Left lung (tissue), 10 donors: ENCODE results near the gene OXNAD1. TPM values are rescaled to one million over a fixed set of nuclear protein-coding genes. Genes with fewer than 3 reads are reported as not detected.

Experiments used
- ATAC-seq: fragments of 200-7000 bp; cut with Tn5 transposase; one replicate; pipeline ENCODE4 v1.9.1; 2020; ENCODE audit warnings: moderate library complexity
- DNase-seq, 4 donors: peaks; one replicate each; pipeline ENCODE4 v3.0.0-alpha.2; 2013 to 2020
- H3K27ac ChIP-seq, 2 donors: fragments of 200-600 bp; sonication (generic) in 1 of 2; one replicate each; pipeline versions ENCODE4 v1.5.0 to v1.8.0; 2020 to 2021
- H3K27me3 ChIP-seq, 2 donors: fragments of 200-600 bp; sonication (generic) in 1 of 2; one replicate each; pipeline versions ENCODE4 v1.5.0 to v1.8.0; 2020 to 2021
- H3K36me3 ChIP-seq, 2 donors: fragments of 200-600 bp; sonication (generic) in 1 of 2; one replicate each; pipeline versions ENCODE4 v1.5.0 to v1.8.0; 2020 to 2021
- H3K4me1 ChIP-seq, 2 donors: fragments of 200-600 bp; one replicate each; pipeline ENCODE4 v1.8.0; 2021
- H3K4me3 ChIP-seq, 2 donors: fragments of 200-600 bp; sonication (generic) in 1 of 2; one replicate each; pipeline versions ENCODE4 v1.5.0 to v1.8.0; 2020 to 2021; ENCODE audit warnings: mild to moderate bottlenecking in 1 of 2
- H3K9me3 ChIP-seq, 2 donors: fragments of 200-600 bp; sonication (generic) in 1 of 2; one replicate each; pipeline versions ENCODE4 v1.5.0 to v1.8.0; 2020 to 2021
- intact Hi-C, 2 donors: fragments of 100-400 bp; cut with DNase I; formaldehyde crosslinking; loops; one replicate each; pipeline versions ENCODE4 v1.11.2 to v1.14.2; 2022
- polyA plus RNA-seq, 6 donors: library from polyadenylated mRNA; unstranded; fragments of 120-200 nt; gene quantifications; one replicate each; pipeline ENCODE4 v1.2.1, GENCODE V29; 2013; ENCODE audit not compliant: insufficient read length in 6 of 6
- total RNA-seq, 2 donors: library from RNA; stranded (reverse); fragmentation: NEBNext Ultra II Directional; extraction: Animal tissue kit (Norgen Biotek cat#: 25700); gene quantifications; one replicate each; pipeline ENCODE4 v1.2.1, GENCODE V29; 2021
- TF ChIP-seq, protein P1 (sequence below), 2 donors: fragments of 200-600 bp; sonication (generic) in 1 of 2; IDR thresholded peaks; one replicate each; pipeline versions ENCODE4 v1.5.0 to v1.8.0; 2021; ENCODE audit warnings: antibody characterized with exemption in 2 of 2
- donor health status: DM: no; HTN: yes; CAD: no.
- donor health status: DM: no; HTN: no; CAD: no.

Gene OXNAD1
- total and polyA plus RNA-seq, 8 donors, result 8.4 to 14.3 (median 11.9) TPM

GRCh38 chr3:16260046-16260445 is 5.0 kb upstream of the OXNAD1 start:
- H3K36me3 ChIP-seq, result peaks cover 0 to 38% of the 10 kb centered on the region in 2 donors
- no peaks in the 10 kb centered on the region for H3K9me3 ChIP-seq
- ATAC-seq (no peak), DNase-seq (no peak)
- H3K27ac ChIP-seq, result no peak overlapping the region
- TF ChIP-seq, protein P1, sequence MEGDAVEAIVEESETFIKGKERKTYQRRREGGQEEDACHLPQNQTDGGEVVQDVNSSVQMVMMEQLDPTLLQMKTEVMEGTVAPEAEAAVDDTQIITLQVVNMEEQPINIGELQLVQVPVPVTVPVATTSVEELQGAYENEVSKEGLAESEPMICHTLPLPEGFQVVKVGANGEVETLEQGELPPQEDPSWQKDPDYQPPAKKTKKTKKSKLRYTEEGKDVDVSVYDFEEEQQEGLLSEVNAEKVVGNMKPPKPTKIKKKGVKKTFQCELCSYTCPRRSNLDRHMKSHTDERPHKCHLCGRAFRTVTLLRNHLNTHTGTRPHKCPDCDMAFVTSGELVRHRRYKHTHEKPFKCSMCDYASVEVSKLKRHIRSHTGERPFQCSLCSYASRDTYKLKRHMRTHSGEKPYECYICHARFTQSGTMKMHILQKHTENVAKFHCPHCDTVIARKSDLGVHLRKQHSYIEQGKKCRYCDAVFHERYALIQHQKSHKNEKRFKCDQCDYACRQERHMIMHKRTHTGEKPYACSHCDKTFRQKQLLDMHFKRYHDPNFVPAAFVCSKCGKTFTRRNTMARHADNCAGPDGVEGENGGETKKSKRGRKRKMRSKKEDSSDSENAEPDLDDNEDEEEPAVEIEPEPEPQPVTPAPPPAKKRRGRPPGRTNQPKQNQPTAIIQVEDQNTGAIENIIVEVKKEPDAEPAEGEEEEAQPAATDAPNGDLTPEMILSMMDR (IDR thresholded peaks at IDR 0.05), result no peak
- no peaks in the 10 kb centered on the region for H3K27me3 ChIP-seq
- intact Hi-C loops, result no loop called here
- H3K4me3 ChIP-seq, result no peak overlapping the region
- peaks cover 7 to 30% of the 10 kb centered on the region in 2 donors for H3K4me1 ChIP-seq

- Histone ChIP-seq H3K9me3 (no peaks in the 10 kb centered on the region), H3K4me1 (peaks cover 16 to 46% of the 10 kb centered on the region in 2 donors), H3K4me3 (no peak overlapping the region), H3K27ac (peak overlapping the region in 1 of 2 donors; percentile 11), H3K36me3 (peaks cover 0 to 29% of the 10 kb centered on the region in 2 donors), H3K27me3 (no peaks in the 10 kb centered on the region)
- intact Hi-C loops, result no loop called here
- no peak for DNase-seq
- ATAC-seq, result no peak
- TF ChIP-seq, protein P1 (IDR thresholded peaks at IDR 0.05), result no peak
Observed at GRCh38 chr3:16262174-16262573, 2.8 kb upstream of the OXNAD1 start.

DNA sequence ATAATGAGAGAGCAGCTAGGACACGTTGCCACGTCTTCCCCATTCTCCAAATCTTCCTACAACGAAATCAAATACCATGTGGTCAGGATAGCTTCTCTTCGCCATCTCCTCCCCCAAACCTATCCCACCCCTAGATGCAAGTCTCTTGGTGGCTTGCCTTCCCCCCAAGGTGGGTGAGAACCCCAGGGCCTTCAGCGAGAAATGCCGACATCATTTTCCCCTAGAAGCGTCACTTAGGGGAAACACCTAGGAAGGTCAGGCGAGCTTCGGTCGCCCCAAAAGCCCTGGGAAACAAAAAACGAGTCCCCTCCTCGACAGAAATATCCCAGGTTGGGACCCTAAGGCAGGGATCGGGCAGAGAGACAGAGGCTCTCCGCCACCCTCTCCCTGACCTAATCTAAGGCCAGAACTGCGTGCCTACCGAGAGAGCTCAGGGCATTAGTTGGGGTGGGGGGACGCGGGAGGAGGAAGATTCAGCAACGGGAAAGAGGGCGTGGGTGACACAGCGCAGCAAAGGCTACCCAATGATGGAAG is 771 bp upstream of the OXNAD1 start:
- peak overlapping the region; percentile 55 to 94 for H3K27ac ChIP-seq
- TF ChIP-seq, protein P1 (IDR thresholded peaks at IDR 0.05), result no peak
- ATAC-seq, result no peak
- peaks cover 0 to 16% of the 10 kb centered on the region in 2 donors for H3K36me3 ChIP-seq
- no peak for DNase-seq
- intact Hi-C loops, result no loop called here
- no peaks in the 10 kb centered on the region for H3K27me3 ChIP-seq
- peak overlapping the region; percentile 81 to 90 for H3K4me3 ChIP-seq
- H3K4me1 ChIP-seq, result peaks cover 16 to 53% of the 10 kb centered on the region in 2 donors
- no peaks in the 10 kb centered on the region for H3K9me3 ChIP-seq

DNA sequence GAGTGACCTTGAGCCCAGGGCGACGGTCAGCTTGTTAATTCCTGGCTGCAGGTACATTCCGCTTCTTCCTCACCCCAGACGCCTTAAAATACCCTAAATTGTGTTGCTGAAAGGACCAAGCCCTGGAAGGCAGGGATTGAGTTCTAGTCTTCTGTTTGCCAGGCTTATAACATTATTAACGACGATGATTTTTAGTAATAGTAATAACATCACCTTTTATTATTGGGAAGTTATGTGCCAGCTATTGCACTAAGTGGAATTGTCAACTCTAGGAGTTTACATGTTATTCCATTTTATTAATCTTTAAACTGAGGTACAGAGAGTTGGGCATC is 409 bp downstream of the OXNAD1 start:
- Histone ChIP-seq H3K36me3 (peaks cover 0 to 14% of the 10 kb centered on the region in 2 donors), H3K4me3 (peak overlapping the region; percentile 81 to 90), H3K9me3 (no peaks in the 10 kb centered on the region), H3K27ac (peak overlapping the region; percentile 89 to 94), H3K27me3 (no peaks in the 10 kb centered on the region), H3K4me1 (peaks cover 16 to 53% of the 10 kb centered on the region in 2 donors)
- intact Hi-C loops, result no loop called here
- TF ChIP-seq, protein P1 (IDR thresholded peaks at IDR 0.05), result no peak
- ATAC-seq, result no peak
- no peak for DNase-seq

DNA sequence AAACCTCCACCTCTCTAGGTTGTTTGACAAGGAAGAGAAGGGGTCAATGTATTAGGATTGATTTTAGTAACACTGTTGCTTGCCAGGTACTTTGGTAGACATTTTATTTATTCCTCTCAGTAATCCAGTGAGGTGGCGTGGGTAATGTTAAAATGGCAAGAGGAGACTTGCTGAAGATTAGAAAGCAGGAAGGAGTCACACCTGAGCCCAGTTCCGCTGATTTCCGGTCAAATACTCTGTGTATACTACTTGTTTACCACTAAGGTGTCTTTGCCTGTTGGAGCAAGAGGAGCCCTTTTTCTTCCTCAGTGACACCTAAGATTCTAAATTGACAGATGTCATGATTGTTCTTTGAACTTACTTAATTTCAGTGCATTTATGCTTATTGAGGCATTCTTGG is 1.7 kb downstream of the OXNAD1 start:
- Histone ChIP-seq H3K27me3 (no peaks in the 10 kb centered on the region), H3K4me3 (no peak overlapping the region), H3K9me3 (no peaks in the 10 kb centered on the region), H3K36me3 (peaks cover 0 to 23% of the 10 kb centered on the region in 2 donors), H3K4me1 (peaks cover 16 to 49% of the 10 kb centered on the region in 2 donors), H3K27ac (no peak overlapping the region)
- no peak for ATAC-seq
- TF ChIP-seq, protein P1 (IDR thresholded peaks at IDR 0.05), result no peak
- DNase-seq, result no peak
- intact Hi-C loops, result no loop called here
